ENCODE data around the gene ZNF185. TPM values are rescaled to one million over a fixed set of nuclear protein-coding genes. Genes with fewer than 3 reads are reported as not detected.
A peak's percentile ranks its signal among the peaks of the same experiment; 100 is the strongest.

ZNF185 gene
- total and polyA plus RNA-seq, 9 of the 15 experiments (the other 6 are each of a cell fraction or from before 2014, with no cell fraction given): 0.08 to 1.1 (median 0.22) TPM

GRCh38 chrX:152881289-152881688 lies 16.6 kb upstream of the ZNF185 start:
- ChIA-PET POLR2A (no interaction called here), CTCF (ENCODE audit: low intra/inter-chr PET ratio) (no interaction called here)
- Histone ChIP-seq H3K9me1 (ENCODE audit: control insufficient read depth, insufficient read depth, low read length) (no peaks in the 10 kb centered on the region), H2AFZ (ENCODE audit: low read depth, low read length) (no peak overlapping the region), H3K4me1 (replicated peaks in 1 of 2; ENCODE audit: control insufficient read depth in 2 of 2, insufficient read depth in 2 of 2, low read length in 2 of 2) (no peaks in the 10 kb centered on the region; a peak in 1 of 5 replicates), H4K20me1 (replicated peaks; ENCODE audit: control insufficient read depth, insufficient read depth, low read length) (no peaks in the 10 kb centered on the region), H3K9ac (ENCODE audit: insufficient read depth in 1 of 2, low read depth in 2 of 2, low read length in 2 of 2) (no peak overlapping the region), H3K4me2 (ENCODE audit: insufficient read depth, low read length) (no peak overlapping the region), H3K36me3 (ENCODE audit: control insufficient read depth, insufficient read depth, low read length) (no peaks in the 10 kb centered on the region), H3K9me3 (replicated peaks; ENCODE audit: control insufficient read depth, insufficient read depth, low read depth, low read length) (no peaks in the 10 kb centered on the region), H3K4me3 (no peak overlapping the region), H3K79me2 (ENCODE audit: control insufficient read depth, insufficient read depth, low read length) (no peaks in the 10 kb centered on the region), H3K27me3 (ENCODE audit: control insufficient read depth in 2 of 2, insufficient read depth in 2 of 2, low read length in 2 of 2) (peaks cover 13 to 78% of the 10 kb centered on the region in 2 experiments; a peak in 4 of 5 replicates), H3K27ac (ENCODE audit: extremely low read depth, low read depth, low read length) (no peak overlapping the region)
- in situ Hi-C loops (cut with MboI) (no loop called here), intact Hi-C loops (cut with micrococcal nuclease) (no loop called here)
- no peak for ATAC-seq
- TF ChIP-seq NFE2L1 (tag; IDR thresholded peaks at IDR 0.05; ENCODE audit: borderline replicate concordance, low read depth) (no peak), NFIX (CRISPR knock-in tag; IDR thresholded peaks at IDR 0.05; ENCODE audit: low read depth) (no peak), MAFF (IDR thresholded peaks at IDR 0.05; ENCODE audit: low read length) (0 out of 2 replicates have a peak, but pooled peaks have one; percentile 13), ZNF134 (CRISPR knock-in tag; conservative IDR thresholded peaks at IDR 0.05) (no peak), ZNF316 (IDR thresholded peaks at IDR 0.05) (peak; percentile 58; the same call in 1 of the 2 replicates), C11orf30 (IDR thresholded peaks at IDR 0.05; ENCODE audit: low read depth) (peak; percentile 27; the same call in 1 of the 2 replicates)
- 0% methylated on average over 2 of the region's 2 CpGs for WGBS (ENCODE audit: insufficient coverage, low coverage, missing lambda C conversion rate)
- FAIRE-seq: no peak
- DNase-seq (ENCODE audit: extremely low read depth in 1 of 4, low spot score in 3 of 4): no peak
- no TSS peak for BruUV-seq (replicated peaks)

GRCh38 chrX:152884171-152884570 lies 13.7 kb upstream of the ZNF185 start:
- no TSS peak for BruUV-seq (replicated peaks)
- ChIA-PET POLR2A (interaction anchor here (1.2 to 2.0 kb wide), 3 partner anchors 10 to 50 kb away, joined by 3 to 4 read pairs (median 4); no protein-coding TSS in a partner anchor), CTCF (ENCODE audit: low intra/inter-chr PET ratio) (no interaction called here)
- WGBS (ENCODE audit: insufficient coverage, low coverage, missing lambda C conversion rate): 0% methylated on average over 6 of the region's 6 CpGs
- Histone ChIP-seq H3K4me1 (replicated peaks in 1 of 2; ENCODE audit: control insufficient read depth in 2 of 2, insufficient read depth in 2 of 2, low read length in 2 of 2) (no peaks in the 10 kb centered on the region; a peak in 1 of 5 replicates), H3K4me3 (no peak overlapping the region), H2AFZ (ENCODE audit: low read depth, low read length) (no peak overlapping the region), H3K27ac (ENCODE audit: extremely low read depth, low read depth, low read length) (no peak overlapping the region), H3K36me3 (ENCODE audit: control insufficient read depth, insufficient read depth, low read length) (no peaks in the 10 kb centered on the region), H3K9me1 (ENCODE audit: control insufficient read depth, insufficient read depth, low read length) (no peaks in the 10 kb centered on the region), H3K9me3 (replicated peaks; ENCODE audit: control insufficient read depth, insufficient read depth, low read depth, low read length) (no peaks in the 10 kb centered on the region), H3K79me2 (ENCODE audit: control insufficient read depth, insufficient read depth, low read length) (no peaks in the 10 kb centered on the region), H3K9ac (ENCODE audit: insufficient read depth in 1 of 2, low read depth in 2 of 2, low read length in 2 of 2) (no peak overlapping the region), H4K20me1 (replicated peaks; ENCODE audit: control insufficient read depth, insufficient read depth, low read length) (no peaks in the 10 kb centered on the region), H3K27me3 (ENCODE audit: control insufficient read depth in 2 of 2, insufficient read depth in 2 of 2, low read length in 2 of 2) (peaks cover 20 to 59% of the 10 kb centered on the region in 2 experiments; a peak in 4 of 5 replicates), H3K4me2 (ENCODE audit: insufficient read depth, low read length) (no peak overlapping the region)
- FAIRE-seq (no peak), ATAC-seq (peak; percentile 87), DNase-seq (ENCODE audit: extremely low read depth in 1 of 4, low spot score in 3 of 4) (peak in 3 of 4 experiments; percentile 17 to 26 (median 20))
- no peak for TF ChIP-seq CTBP1 (IDR thresholded peaks at IDR 0.05; ENCODE audit: borderline replicate concordance)
- TF ChIP-seq, protein P1, sequence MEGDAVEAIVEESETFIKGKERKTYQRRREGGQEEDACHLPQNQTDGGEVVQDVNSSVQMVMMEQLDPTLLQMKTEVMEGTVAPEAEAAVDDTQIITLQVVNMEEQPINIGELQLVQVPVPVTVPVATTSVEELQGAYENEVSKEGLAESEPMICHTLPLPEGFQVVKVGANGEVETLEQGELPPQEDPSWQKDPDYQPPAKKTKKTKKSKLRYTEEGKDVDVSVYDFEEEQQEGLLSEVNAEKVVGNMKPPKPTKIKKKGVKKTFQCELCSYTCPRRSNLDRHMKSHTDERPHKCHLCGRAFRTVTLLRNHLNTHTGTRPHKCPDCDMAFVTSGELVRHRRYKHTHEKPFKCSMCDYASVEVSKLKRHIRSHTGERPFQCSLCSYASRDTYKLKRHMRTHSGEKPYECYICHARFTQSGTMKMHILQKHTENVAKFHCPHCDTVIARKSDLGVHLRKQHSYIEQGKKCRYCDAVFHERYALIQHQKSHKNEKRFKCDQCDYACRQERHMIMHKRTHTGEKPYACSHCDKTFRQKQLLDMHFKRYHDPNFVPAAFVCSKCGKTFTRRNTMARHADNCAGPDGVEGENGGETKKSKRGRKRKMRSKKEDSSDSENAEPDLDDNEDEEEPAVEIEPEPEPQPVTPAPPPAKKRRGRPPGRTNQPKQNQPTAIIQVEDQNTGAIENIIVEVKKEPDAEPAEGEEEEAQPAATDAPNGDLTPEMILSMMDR (IDR thresholded peaks at IDR 0.05 in 2 of 3, conservative IDR thresholded peaks at IDR 0.05 in 1 of 3; ENCODE audit: insufficient read depth in 2 of 3, low read depth in 1 of 3, low read length in 3 of 3): peak in 1 of 3 experiments; percentile 6; a peak in 1 of 6 replicates
- TF ChIP-seq OTX1 (CRISPR knock-in tag; IDR thresholded peaks at IDR 0.05): no peak
- in situ Hi-C loops (cut with MboI): no loop called here
- intact Hi-C loops (cut with micrococcal nuclease): no loop called here
